Ishikawa (cell line): ENCODE data around the gene ZNF469.

ENCODE experiments used
- EP300 ChIP-seq: IDR thresholded peaks from 2 replicates; pipeline ENCODE4 v1.6.1; 2012; ENCODE audit warnings: borderline replicate concordance
- MAX ChIP-seq: IDR thresholded peaks from 2 replicates; pipeline ENCODE4 v1.6.1; 2012
- YY1 ChIP-seq: IDR thresholded peaks from 2 replicates; pipeline ENCODE4 v1.6.1; 2012; ENCODE audit warnings: low read depth

- TF ChIP-seq MAX (no peak), YY1 (no peak), EP300 (no peak)
Observed at GRCh38 chr16:88417684-88418476, 35.1 kb downstream of the ZNF469 start.
